ENCODE results near the gene VLDLR.

VLDLR gene

GRCh38 chr9:2621722-2622460, at the start of gene VLDLR:
TSS of gene VLDLR (plus strand) at chr9:2621787. CDS start at chr9:2622190, 403 bp downstream.
- peak within 1 kb of the TSS; percentile 60 for H3K27ac ChIP-seq
- TF ChIP-seq ZFX (IDR thresholded peaks at IDR 0.05; ENCODE audit: borderline replicate concordance) (no peak), CTCF (IDR thresholded peaks at IDR 0.05) (peak; percentile 38)

- H3K27ac ChIP-seq, result no peak overlapping the region
- no peak for TF ChIP-seq ZFX (IDR thresholded peaks at IDR 0.05; ENCODE audit: borderline replicate concordance)
- TF ChIP-seq CTCF (IDR thresholded peaks at IDR 0.05), result no peak
Observed at GRCh38 chr9:2574203-2574602, 47.4 kb upstream of the VLDLR start.

GRCh38 chr9:2576631-2577030, 45.0 kb upstream of the VLDLR start:
- no peak overlapping the region for H3K27ac ChIP-seq
- TF ChIP-seq ZFX (IDR thresholded peaks at IDR 0.05; ENCODE audit: borderline replicate concordance), result no peak
- TF ChIP-seq CTCF (IDR thresholded peaks at IDR 0.05), result no peak

- no peak for TF ChIP-seq CTCF (IDR thresholded peaks at IDR 0.05)
- no peak for TF ChIP-seq ZFX (IDR thresholded peaks at IDR 0.05; ENCODE audit: borderline replicate concordance)
- no peak overlapping the region for H3K27ac ChIP-seq
Observed at GRCh38 chr9:2583308-2584013, 38.1 kb upstream of the VLDLR start.

- no peak overlapping the region for H3K27ac ChIP-seq
Observed at GRCh38 chr9:2591967-2592366, 29.6 kb upstream of the VLDLR start.

GRCh38 chr9:2593744-2594143, 27.8 kb upstream of the VLDLR start:
- H3K27ac ChIP-seq, result no peak overlapping the region
- TF ChIP-seq ZFX (IDR thresholded peaks at IDR 0.05; ENCODE audit: borderline replicate concordance) (no peak), CTCF (IDR thresholded peaks at IDR 0.05) (no peak)

More at GRCh38 chr9:2591967-2592366, 29.6 kb upstream of the VLDLR start:
- TF ChIP-seq CTCF (IDR thresholded peaks at IDR 0.05) (no peak), ZFX (IDR thresholded peaks at IDR 0.05; ENCODE audit: borderline replicate concordance) (no peak)

- TF ChIP-seq ZFX (IDR thresholded peaks at IDR 0.05; ENCODE audit: borderline replicate concordance), result no peak
- TF ChIP-seq CTCF (IDR thresholded peaks at IDR 0.05), result no peak
- no peak overlapping the region for H3K27ac ChIP-seq
Observed at GRCh38 chr9:2595973-2596372, 25.6 kb upstream of the VLDLR start.
